HL-60 (cell line): Measurements from ENCODE around the gene EFHC1.

ENCODE experiments used
- DNase-seq, 2 experiments: peaks; one replicate each; pipeline ENCODE4 v3.0.0-alpha.2; 2010 to 2020; ENCODE audit warnings: low read depth in 1 of 2, low spot score in 1 of 2
- H3K27ac ChIP-seq: fragments of 250-450 bp; sonication (Bioruptor Pico); replicated peaks from 2 replicates; pipeline ENCODE4 v1.5.1; 2020; ENCODE audit warnings: mild to moderate bottlenecking, moderate library complexity
- H3K27me3 ChIP-seq: fragments of 250-450 bp; sonication (Bioruptor Pico); 2 replicates; pipeline ENCODE4 v1.5.1; 2021; ENCODE audit warnings: mild to moderate bottlenecking, moderate library complexity; ENCODE audit not compliant: insufficient read depth, poor library complexity, severe bottlenecking
- H3K4me3 ChIP-seq: replicated peaks from 2 replicates; pipeline ENCODE4 v1.5.1; 2011; ENCODE audit warnings: mild to moderate bottlenecking, control low read depth, low read length; ENCODE audit not compliant: insufficient read depth
- CTCF ChIP-seq: IDR thresholded peaks from one replicate; pipeline ENCODE4 v1.5.1; 2011; ENCODE audit warnings: low read length, control low read depth, inconsistent platforms; ENCODE audit not compliant: insufficient read depth
- GABPA ChIP-seq: IDR thresholded peaks from 2 replicates; pipeline ENCODE4 v1.6.1; 2012; ENCODE audit warnings: low read depth
- POLR2AphosphoS5 ChIP-seq: IDR thresholded peaks from 2 replicates; pipeline ENCODE4 v1.6.1; 2012; ENCODE audit warnings: low read depth
- REST ChIP-seq: IDR thresholded peaks from 2 replicates; pipeline ENCODE4 v1.6.1; 2012; ENCODE audit warnings: low read depth; ENCODE audit not compliant: insufficient replicate concordance
- SPI1 ChIP-seq: IDR thresholded peaks from 2 replicates; pipeline ENCODE4 v1.6.1; 2012; ENCODE audit warnings: low read depth, mild to moderate bottlenecking, borderline replicate concordance

EFHC1 gene

GRCh38 chr6:52531396-52531795, 111.3 kb downstream of the EFHC1 start:
- DNase-seq: no peak
- TF ChIP-seq SPI1: no peak
- no peak for TF ChIP-seq REST
- TF ChIP-seq GABPA: no peak
- TF ChIP-seq POLR2AphosphoS5: no peak
- no peak for TF ChIP-seq CTCF
- no peaks in the 10 kb centered on the region for H3K27me3 ChIP-seq
- H3K27ac ChIP-seq: no peak overlapping the region
- no peak overlapping the region for H3K4me3 ChIP-seq

DNA sequence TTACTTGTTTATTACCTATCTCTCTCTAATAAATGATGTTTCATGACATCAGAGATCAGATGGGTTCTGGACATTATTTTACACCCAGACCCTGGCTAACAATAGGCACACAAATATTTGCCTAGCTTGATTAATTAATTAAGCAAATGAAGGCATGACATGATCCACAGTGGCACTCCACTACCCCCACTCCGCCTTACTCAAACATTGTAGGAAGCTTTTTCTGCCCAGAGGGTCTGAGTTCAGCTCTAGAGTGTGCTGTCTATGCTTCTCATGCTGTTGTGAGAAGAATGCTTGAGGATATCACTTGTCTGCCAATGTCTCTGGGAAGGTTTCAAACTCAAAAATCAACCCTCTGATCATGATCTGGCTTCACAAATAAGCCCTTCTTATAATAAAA, 111.7 kb downstream of the EFHC1 start:
- Histone ChIP-seq H3K27me3 (no peaks in the 10 kb centered on the region), H3K4me3 (no peak overlapping the region), H3K27ac (no peak overlapping the region)
- no peak for TF ChIP-seq POLR2AphosphoS5
- no peak for DNase-seq

DNA sequence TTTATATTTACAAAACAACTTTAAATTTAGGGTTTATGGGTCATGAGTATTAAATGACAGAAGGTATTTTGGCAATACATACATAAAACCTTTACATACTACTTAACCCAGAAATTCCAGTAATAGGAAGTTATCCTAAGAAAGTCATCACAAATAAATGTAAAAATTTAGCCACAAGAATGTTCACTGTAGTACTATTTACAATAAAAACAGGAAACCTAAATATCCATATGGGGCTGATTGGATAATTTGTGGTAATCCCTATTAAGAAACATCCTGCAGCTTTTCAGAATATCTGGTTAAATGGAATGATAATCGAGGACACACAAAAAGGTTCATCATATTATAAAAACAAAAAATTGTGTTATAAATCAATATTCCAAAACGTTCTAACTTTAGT, 112.3 kb downstream of the EFHC1 start:
- Histone ChIP-seq H3K27ac (no peak overlapping the region), H3K27me3 (no peaks in the 10 kb centered on the region), H3K4me3 (no peak overlapping the region)
- TF ChIP-seq REST (no peak), CTCF (no peak), SPI1 (no peak), POLR2AphosphoS5 (no peak), GABPA (no peak)
- DNase-seq: no peak

DNA sequence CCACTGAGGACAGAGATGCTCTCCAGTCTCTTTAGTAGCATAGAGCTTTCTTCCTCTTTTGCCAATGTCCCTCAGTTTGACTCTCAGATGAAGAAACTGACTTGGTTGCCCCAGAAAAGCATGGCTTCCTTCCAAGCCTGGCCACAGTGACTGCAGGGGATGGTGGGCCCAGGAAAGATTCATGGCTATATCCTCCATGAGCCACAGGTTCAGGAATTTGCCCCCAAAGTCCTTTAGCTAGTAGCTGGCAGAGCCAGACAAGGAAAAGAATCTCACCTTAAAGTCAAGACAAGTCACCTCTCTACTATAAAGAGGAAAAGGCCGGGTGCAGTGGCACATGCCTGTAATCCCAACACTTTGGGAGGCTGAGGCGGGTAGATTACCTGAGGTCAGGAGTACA, 113.3 kb downstream of the EFHC1 start:
- no peak for DNase-seq
- no peak overlapping the region for H3K27ac ChIP-seq
- no peak for TF ChIP-seq CTCF
- TF ChIP-seq GABPA: no peak
- TF ChIP-seq POLR2AphosphoS5: no peak
- TF ChIP-seq SPI1: no peak
- TF ChIP-seq REST: no peak
- H3K27me3 ChIP-seq: no peaks in the 10 kb centered on the region
- H3K4me3 ChIP-seq: no peak overlapping the region
